Astrocyte (in vitro differentiated cells and primary cell): ENCODE data around the gene TVP23A. TPM values are rescaled to one million over a fixed set of nuclear protein-coding genes. Genes with fewer than 3 reads are reported as not detected.

Experiments
- DNase-seq: peaks from one replicate; pipeline ENCODE4 v3.0.0-alpha.2; 2010; ENCODE audit warnings: low read depth
- FAIRE-seq: peaks from 2 replicates; lab custom pipeline; 2011; peaks lifted over from hg19 to GRCh38; lab: Jason Lieb, UNC
- H2AFZ ChIP-seq: 2 replicates; pipeline ENCODE4 v1.6.0; 2012; ENCODE audit warnings: low read depth, low read length, inconsistent platforms
- H3K27ac ChIP-seq: 2 replicates; pipeline ENCODE4 v1.5.1; 2011; ENCODE audit warnings: low read depth, low read length, inconsistent platforms
- H3K27me3 ChIP-seq: 2 replicates; pipeline ENCODE4 v1.6.0; 2011; ENCODE audit warnings: low read length, inconsistent platforms; ENCODE audit not compliant: insufficient read depth
- H3K36me3 ChIP-seq: 2 replicates; pipeline ENCODE4 v1.5.1; 2011; ENCODE audit warnings: low read length, inconsistent platforms; ENCODE audit not compliant: insufficient read depth
- H3K4me1 ChIP-seq: 2 replicates; pipeline ENCODE4 v1.5.1; 2011; ENCODE audit warnings: low read length, inconsistent platforms; ENCODE audit not compliant: insufficient read depth
- H3K4me2 ChIP-seq: 2 replicates; pipeline ENCODE4 v1.6.0; 2012; ENCODE audit warnings: low read length, inconsistent platforms
- H3K4me3 ChIP-seq: 2 replicates; pipeline ENCODE4 v1.5.1; 2011; ENCODE audit warnings: low read depth, mild to moderate bottlenecking, low read length, inconsistent platforms; ENCODE audit not compliant: insufficient read depth
- H3K79me2 ChIP-seq: 2 replicates; pipeline ENCODE4 v1.6.0; 2012; ENCODE audit warnings: mild to moderate bottlenecking, low read length, inconsistent platforms; ENCODE audit not compliant: insufficient read depth
- H3K9ac ChIP-seq: 2 replicates; pipeline ENCODE4 v1.6.0; 2012; ENCODE audit warnings: mild to moderate bottlenecking, low read length, inconsistent platforms
- H3K9me3 ChIP-seq: 2 replicates; pipeline ENCODE4 v1.5.1; 2012; ENCODE audit warnings: low read depth, mild to moderate bottlenecking, low read length, inconsistent platforms; ENCODE audit not compliant: insufficient read depth
- H4K20me1 ChIP-seq: 2 replicates; pipeline ENCODE4 v1.6.0; 2012; ENCODE audit warnings: low read length, inconsistent platforms; ENCODE audit not compliant: insufficient read depth
- H3K27ac Mint-ChIP-seq: one replicate; pipeline ENCODE4 v1.8.0; 2021; ENCODE audit warnings: mild to moderate bottlenecking, mixed read lengths; ENCODE audit not compliant: unreplicated experiment
- H3K27me3 Mint-ChIP-seq: one replicate; pipeline ENCODE4 v1.8.0; 2021; ENCODE audit warnings: low read depth, mixed read lengths; ENCODE audit not compliant: unreplicated experiment
- H3K36me3 Mint-ChIP-seq: one replicate; pipeline ENCODE4 v1.8.0; 2021; ENCODE audit warnings: low read depth, mixed read lengths; ENCODE audit not compliant: unreplicated experiment
- H3K4me1 Mint-ChIP-seq: one replicate; pipeline ENCODE4 v1.8.0; 2021; ENCODE audit warnings: low read depth, mixed read lengths; ENCODE audit not compliant: unreplicated experiment
- H3K4me3 Mint-ChIP-seq: one replicate; pipeline ENCODE4 v1.8.0; 2021; ENCODE audit warnings: mild to moderate bottlenecking, moderate library complexity, mixed read lengths; ENCODE audit not compliant: unreplicated experiment
- H3K9me3 Mint-ChIP-seq: one replicate; pipeline ENCODE4 v1.8.0; 2021; ENCODE audit warnings: mild to moderate bottlenecking, mixed read lengths; ENCODE audit not compliant: unreplicated experiment
- CTCF ChIP-seq: IDR thresholded peaks from 2 replicates; pipeline ENCODE4 v1.5.1; 2011; ENCODE audit warnings: low read depth, mild to moderate bottlenecking, inconsistent platforms, low read length, moderate library complexity; ENCODE audit not compliant: insufficient read depth
- EZH2 ChIP-seq: IDR thresholded peaks from 2 replicates; pipeline ENCODE4 v1.6.1; 2012; ENCODE audit warnings: mild to moderate bottlenecking, low read length, inconsistent platforms; ENCODE audit not compliant: insufficient read depth
- total RNA-seq: library from RNA; stranded (reverse); gene quantifications from 2 replicates; pipeline ENCODE4 v1.2.1, GENCODE V29; 2021

Gene TVP23A
- total RNA-seq, 1 donor from 2014 or later, result 0.34 TPM

GRCh38 chr16:10851512-10851911 lies 32.9 kb upstream of the TVP23A start:
- no peaks in the 10 kb centered on the region for H3K9me3 Mint-ChIP-seq
- no peak overlapping the region for H2AFZ ChIP-seq
- H3K27ac Mint-ChIP-seq, result no peak overlapping the region

GRCh38 chr16:10850478-10850850 lies 31.9 kb upstream of the TVP23A start:
- no peaks in the 10 kb centered on the region for H3K9me3 Mint-ChIP-seq
- H3K4me1 Mint-ChIP-seq, result no peaks in the 10 kb centered on the region
- H3K27me3 Mint-ChIP-seq, result peaks cover 19% of the 10 kb centered on the region
- Histone ChIP-seq H3K4me3 (no peak overlapping the region), H3K4me1 (no peaks in the 10 kb centered on the region), H3K4me2 (no peak overlapping the region), H4K20me1 (no peaks in the 10 kb centered on the region), H3K9me3 (no peaks in the 10 kb centered on the region), H3K36me3 (no peaks in the 10 kb centered on the region), H3K79me2 (no peaks in the 10 kb centered on the region), H2AFZ (no peak overlapping the region), H3K27ac (no peak overlapping the region), H3K9ac (no peak overlapping the region), H3K27me3 (no peaks in the 10 kb centered on the region)
- FAIRE-seq (no peak), DNase-seq (no peak)
- no peak overlapping the region for H3K4me3 Mint-ChIP-seq
- TF ChIP-seq EZH2 (no peak), CTCF (no peak)
- H3K27ac Mint-ChIP-seq, result no peak overlapping the region
- H3K36me3 Mint-ChIP-seq, result no peaks in the 10 kb centered on the region

More at GRCh38 chr16:10851512-10851911, 32.9 kb upstream of the TVP23A start:
- Histone ChIP-seq H3K4me1 (no peaks in the 10 kb centered on the region), H3K9ac (no peak overlapping the region), H3K27me3 (no peaks in the 10 kb centered on the region), H4K20me1 (no peaks in the 10 kb centered on the region), H3K4me2 (no peak overlapping the region), H3K79me2 (no peaks in the 10 kb centered on the region), H3K9me3 (no peaks in the 10 kb centered on the region), H3K36me3 (no peaks in the 10 kb centered on the region), H3K4me3 (no peak overlapping the region), H3K27ac (no peak overlapping the region)
- H3K27me3 Mint-ChIP-seq, result peaks cover 19% of the 10 kb centered on the region
- H3K4me3 Mint-ChIP-seq, result no peak overlapping the region
- H3K36me3 Mint-ChIP-seq, result no peaks in the 10 kb centered on the region
- DNase-seq (no peak), FAIRE-seq (no peak)
- no peaks in the 10 kb centered on the region for H3K4me1 Mint-ChIP-seq
- TF ChIP-seq CTCF, result no peak
- no peak for TF ChIP-seq EZH2

GRCh38 chr16:10849736-10850477 lies 31.3 kb upstream of the TVP23A start:
- FAIRE-seq (no peak), DNase-seq (no peak)
- H4K20me1 ChIP-seq, result no peaks in the 10 kb centered on the region
- Mint-ChIP-seq H3K27ac (no peak overlapping the region), H3K4me1 (no peaks in the 10 kb centered on the region), H3K36me3 (no peaks in the 10 kb centered on the region), H3K27me3 (peaks cover 21% of the 10 kb centered on the region), H3K4me3 (no peak overlapping the region), H3K9me3 (no peaks in the 10 kb centered on the region)
- no peak overlapping the region for H3K27ac ChIP-seq
- H2AFZ ChIP-seq, result no peak overlapping the region
- no peak overlapping the region for H3K9ac ChIP-seq
- H3K4me2 ChIP-seq, result no peak overlapping the region
- H3K4me3 ChIP-seq, result no peak overlapping the region
- TF ChIP-seq CTCF (no peak), EZH2 (no peak)
- H3K27me3 ChIP-seq, result no peaks in the 10 kb centered on the region
- H3K79me2 ChIP-seq, result no peaks in the 10 kb centered on the region
- no peaks in the 10 kb centered on the region for H3K4me1 ChIP-seq
- H3K9me3 ChIP-seq, result no peaks in the 10 kb centered on the region
- no peaks in the 10 kb centered on the region for H3K36me3 ChIP-seq
